ENCODE results near the gene ARHGEF39. TPM values are rescaled to one million over a fixed set of nuclear protein-coding genes. Genes with fewer than 3 reads are reported as not detected.

The ARHGEF39 gene
- polyA plus RNA-seq, 1 donor (not counting 4 experiments of a cell fraction or from before 2014, with no cell fraction given) = 2.4 TPM

DNA sequence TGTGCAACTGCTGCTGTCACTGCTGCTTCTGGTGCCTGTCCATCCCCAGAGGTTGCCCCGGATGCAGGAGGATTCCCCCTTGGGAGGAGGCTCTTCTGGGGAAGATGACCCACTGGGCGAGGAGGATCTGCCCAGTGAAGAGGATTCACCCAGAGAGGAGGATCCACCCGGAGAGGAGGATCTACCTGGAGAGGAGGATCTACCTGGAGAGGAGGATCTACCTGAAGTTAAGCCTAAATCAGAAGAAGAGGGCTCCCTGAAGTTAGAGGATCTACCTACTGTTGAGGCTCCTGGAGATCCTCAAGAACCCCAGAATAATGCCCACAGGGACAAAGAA, 9.0 kb upstream of the ARHGEF39 start:
- Histone ChIP-seq H3K36me3 (ENCODE audit: control insufficient read depth in 2 of 2, extremely low read depth in 1 of 2, insufficient read depth in 2 of 2, low read length in 2 of 2) (no peaks in the 10 kb centered on the region), H4K20me1 (ENCODE audit: control insufficient read depth, extremely low read depth, insufficient read depth, low read length) (no peaks in the 10 kb centered on the region), H3K4me3 (ENCODE audit: control insufficient read depth in 2 of 3, extremely low read depth in 1 of 3, insufficient read depth in 2 of 3, low read depth in 1 of 3, low read length in 3 of 3) (no peak overlapping the region), H2AFZ (ENCODE audit: control insufficient read depth, low read length) (peak overlapping the region; percentile 8), H3K9me1 (ENCODE audit: control insufficient read depth, extremely low read depth, insufficient read depth, low read length) (no peaks in the 10 kb centered on the region), H3K4me2 (ENCODE audit: control insufficient read depth, extremely low read depth, insufficient read depth, low read depth, low read length) (peak overlapping the region; percentile 34), H3K4me1 (ENCODE audit: control insufficient read depth, extremely low read depth, insufficient read depth, low read length) (peaks cover 15% of the 10 kb centered on the region), H3K27ac (ENCODE audit: control insufficient read depth, insufficient read depth, low read length) (no peak overlapping the region), H3K9ac (ENCODE audit: control insufficient read depth, extremely low read depth, insufficient read depth, low read length) (no peak overlapping the region), H3K27me3 (ENCODE audit: control insufficient read depth, extremely low read depth, insufficient read depth, low read length) (no peaks in the 10 kb centered on the region), H3K79me2 (ENCODE audit: control insufficient read depth, insufficient read depth, low read length) (no peaks in the 10 kb centered on the region), H3K9me3 (ENCODE audit: control insufficient read depth, low read depth, low read length) (no peaks in the 10 kb centered on the region)
- dilution Hi-C loops (cut with MboI; ENCODE audit: extremely low pct_ligation_motif_present, low sequenced_read_pairs) = no loop called here
- TF ChIP-seq, protein P1, sequence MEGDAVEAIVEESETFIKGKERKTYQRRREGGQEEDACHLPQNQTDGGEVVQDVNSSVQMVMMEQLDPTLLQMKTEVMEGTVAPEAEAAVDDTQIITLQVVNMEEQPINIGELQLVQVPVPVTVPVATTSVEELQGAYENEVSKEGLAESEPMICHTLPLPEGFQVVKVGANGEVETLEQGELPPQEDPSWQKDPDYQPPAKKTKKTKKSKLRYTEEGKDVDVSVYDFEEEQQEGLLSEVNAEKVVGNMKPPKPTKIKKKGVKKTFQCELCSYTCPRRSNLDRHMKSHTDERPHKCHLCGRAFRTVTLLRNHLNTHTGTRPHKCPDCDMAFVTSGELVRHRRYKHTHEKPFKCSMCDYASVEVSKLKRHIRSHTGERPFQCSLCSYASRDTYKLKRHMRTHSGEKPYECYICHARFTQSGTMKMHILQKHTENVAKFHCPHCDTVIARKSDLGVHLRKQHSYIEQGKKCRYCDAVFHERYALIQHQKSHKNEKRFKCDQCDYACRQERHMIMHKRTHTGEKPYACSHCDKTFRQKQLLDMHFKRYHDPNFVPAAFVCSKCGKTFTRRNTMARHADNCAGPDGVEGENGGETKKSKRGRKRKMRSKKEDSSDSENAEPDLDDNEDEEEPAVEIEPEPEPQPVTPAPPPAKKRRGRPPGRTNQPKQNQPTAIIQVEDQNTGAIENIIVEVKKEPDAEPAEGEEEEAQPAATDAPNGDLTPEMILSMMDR (optimal IDR thresholded peaks at IDR 0.05 in 1 of 3, IDR thresholded peaks at IDR 0.05 in 1 of 3, conservative IDR thresholded peaks at IDR 0.05 in 1 of 3; ENCODE audit: extremely low read depth in 1 of 3, insufficient read depth in 2 of 3, low read length in 3 of 3) = no peak
- TF ChIP-seq EZH2 (IDR thresholded peaks at IDR 0.05; ENCODE audit: low read length) = no peak
- DNase-seq (ENCODE audit: low read depth, low spot score) (no peak), FAIRE-seq (no peak)

DNA sequence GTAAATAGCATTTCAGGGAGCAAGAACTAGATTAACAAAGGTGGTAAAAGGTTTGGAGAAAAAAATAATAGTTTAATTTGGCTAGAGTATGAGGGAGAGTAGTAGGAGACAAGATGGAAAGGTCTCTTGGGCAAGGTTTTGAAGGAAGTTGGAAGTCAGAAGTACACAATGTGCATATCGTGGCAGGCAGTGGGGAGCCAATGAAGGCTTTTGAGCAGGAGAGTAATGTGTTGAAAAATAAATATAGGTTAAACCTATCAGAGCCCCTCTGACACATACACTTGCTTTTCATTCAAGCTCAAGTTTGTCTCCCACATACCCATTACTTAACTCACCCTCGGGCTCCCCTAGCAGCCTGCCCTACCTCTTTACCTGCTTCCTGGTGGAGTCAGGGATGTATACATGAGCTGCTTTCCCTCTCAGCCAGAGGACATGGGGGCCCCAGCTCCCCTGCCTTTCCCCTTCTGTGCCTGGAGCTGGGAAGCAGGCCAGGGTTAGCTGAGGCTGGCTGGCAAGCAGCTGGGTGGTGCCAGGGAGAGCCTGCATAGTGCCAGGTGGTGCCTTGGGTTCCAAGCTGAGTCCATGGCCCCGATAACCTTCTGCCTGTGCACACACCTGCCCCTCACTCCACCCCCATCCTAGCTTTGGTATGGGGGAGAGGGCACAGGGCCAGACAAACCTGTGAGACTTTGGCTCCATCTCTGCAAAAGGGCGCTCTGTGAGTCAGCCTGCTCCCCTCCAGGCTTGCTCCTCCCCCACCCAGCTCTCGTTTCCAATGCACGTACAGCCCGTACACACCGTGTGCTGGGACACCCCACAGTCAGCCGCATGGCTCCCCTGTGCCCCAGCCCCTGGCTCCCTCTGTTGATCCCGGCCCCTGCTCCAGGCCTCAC, 8.4 kb upstream of the ARHGEF39 start, which contains the start of gene CA9:
CA9 (plus strand) TSS at position 797 of the 893 bp plus-strand sequence; CDS start at position 829, 32 bp downstream.
- Histone ChIP-seq H4K20me1 (ENCODE audit: control insufficient read depth, extremely low read depth, insufficient read depth, low read length) (no peaks in the 10 kb centered on the region), H3K4me1 (ENCODE audit: control insufficient read depth, extremely low read depth, insufficient read depth, low read length) (peaks cover 19% of the 10 kb centered on the region), H3K79me2 (ENCODE audit: control insufficient read depth, insufficient read depth, low read length) (no peaks in the 10 kb centered on the region), H2AFZ (ENCODE audit: control insufficient read depth, low read length) (peak within 1 kb of the TSS; percentile 8), H3K36me3 (ENCODE audit: control insufficient read depth in 2 of 2, extremely low read depth in 1 of 2, insufficient read depth in 2 of 2, low read length in 2 of 2) (no peaks in the 10 kb centered on the region), H3K27me3 (ENCODE audit: control insufficient read depth, extremely low read depth, insufficient read depth, low read length) (no peaks in the 10 kb centered on the region), H3K27ac (ENCODE audit: control insufficient read depth, insufficient read depth, low read length) (no peak within 1 kb of the TSS), H3K4me3 (ENCODE audit: control insufficient read depth in 2 of 3, extremely low read depth in 1 of 3, insufficient read depth in 2 of 3, low read depth in 1 of 3, low read length in 3 of 3) (no peak within 1 kb of the TSS), H3K4me2 (ENCODE audit: control insufficient read depth, extremely low read depth, insufficient read depth, low read depth, low read length) (peak within 1 kb of the TSS; percentile 34), H3K9me1 (ENCODE audit: control insufficient read depth, extremely low read depth, insufficient read depth, low read length) (no peaks in the 10 kb centered on the region), H3K9ac (ENCODE audit: control insufficient read depth, extremely low read depth, insufficient read depth, low read length) (no peak within 1 kb of the TSS), H3K9me3 (ENCODE audit: control insufficient read depth, low read depth, low read length) (no peaks in the 10 kb centered on the region)
- dilution Hi-C loops (cut with MboI; ENCODE audit: extremely low pct_ligation_motif_present, low sequenced_read_pairs) = no loop called here
- DNase-seq (ENCODE audit: low read depth, low spot score) (no peak), FAIRE-seq (no peak)
- TF ChIP-seq EZH2 (IDR thresholded peaks at IDR 0.05; ENCODE audit: low read length) = no peak
- TF ChIP-seq, protein P1 (optimal IDR thresholded peaks at IDR 0.05 in 1 of 3, IDR thresholded peaks at IDR 0.05 in 1 of 3, conservative IDR thresholded peaks at IDR 0.05 in 1 of 3; ENCODE audit: extremely low read depth in 1 of 3, insufficient read depth in 2 of 3, low read length in 3 of 3) = no peak
